ENCODE data around the gene EIF2S2.

The EIF2S2 gene

GRCh38 chr20:34070859-34071258 is 41.2 kb downstream of the EIF2S2 start:
- DNase-seq = no peak
- TF ChIP-seq GATA1 (IDR thresholded peaks at IDR 0.05; ENCODE audit: low read depth, low read length) = no peak
- no peak for TF ChIP-seq POLR2A (IDR thresholded peaks at IDR 0.05; ENCODE audit: low read length)

GRCh38 chr20:34070079-34070439 is 42.0 kb downstream of the EIF2S2 start:
- no peak for DNase-seq
- TF ChIP-seq GATA1 (IDR thresholded peaks at IDR 0.05; ENCODE audit: low read depth, low read length) (no peak), POLR2A (IDR thresholded peaks at IDR 0.05; ENCODE audit: low read length) (no peak)

DNA sequence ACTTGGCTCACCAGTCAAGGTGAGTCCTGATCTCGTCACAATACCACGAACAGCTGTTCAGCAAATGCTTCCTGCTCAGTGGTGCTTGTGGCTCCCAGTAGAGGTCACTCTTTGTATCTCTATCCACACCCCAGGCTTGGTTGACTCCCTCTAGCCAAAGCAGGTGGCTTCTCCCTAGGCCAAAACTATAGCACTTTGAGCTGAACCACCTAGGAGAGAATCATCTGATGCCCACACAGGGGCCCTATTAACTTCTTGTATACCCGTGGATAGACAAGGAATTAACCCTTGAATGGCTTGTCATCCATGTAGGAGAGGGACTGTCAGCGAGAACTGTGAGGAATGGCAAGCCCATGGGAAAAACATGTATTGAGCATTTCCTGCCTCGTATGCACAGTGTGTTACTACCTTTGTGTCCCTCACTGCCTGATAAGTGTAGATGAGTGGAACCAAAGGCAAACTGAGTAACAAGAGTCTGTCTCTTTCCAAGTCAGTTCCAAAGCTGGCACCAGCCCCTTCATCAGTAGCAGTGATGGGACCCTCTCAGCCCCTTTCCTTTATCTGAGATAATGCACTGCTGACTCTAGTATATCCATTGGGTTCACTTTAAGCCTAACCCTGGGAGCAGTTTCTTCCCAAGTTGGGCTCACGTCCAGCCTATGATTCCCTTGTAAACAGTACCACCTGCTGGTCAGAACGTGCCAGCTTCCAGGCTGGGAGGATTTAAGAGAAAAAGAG is 42.5 kb downstream of the EIF2S2 start:
- TF ChIP-seq GATA1 (IDR thresholded peaks at IDR 0.05; ENCODE audit: low read depth, low read length) (no peak), POLR2A (IDR thresholded peaks at IDR 0.05; ENCODE audit: low read length) (no peak)
- DNase-seq = peak; percentile 77 to 89

GRCh38 chr20:34068001-34068400 is 44.0 kb downstream of the EIF2S2 start:
- DNase-seq = no peak

GRCh38 chr20:34066476-34067090 is 45.5 kb downstream of the EIF2S2 start:
- TF ChIP-seq GATA1 (IDR thresholded peaks at IDR 0.05; ENCODE audit: low read depth, low read length) (no peak), POLR2A (IDR thresholded peaks at IDR 0.05; ENCODE audit: low read length) (no peak)
- DNase-seq = no peak

More at GRCh38 chr20:34068001-34068400, 44.0 kb downstream of the EIF2S2 start:
- no peak for TF ChIP-seq POLR2A (IDR thresholded peaks at IDR 0.05; ENCODE audit: low read length)
- no peak for TF ChIP-seq GATA1 (IDR thresholded peaks at IDR 0.05; ENCODE audit: low read depth, low read length)

DNA sequence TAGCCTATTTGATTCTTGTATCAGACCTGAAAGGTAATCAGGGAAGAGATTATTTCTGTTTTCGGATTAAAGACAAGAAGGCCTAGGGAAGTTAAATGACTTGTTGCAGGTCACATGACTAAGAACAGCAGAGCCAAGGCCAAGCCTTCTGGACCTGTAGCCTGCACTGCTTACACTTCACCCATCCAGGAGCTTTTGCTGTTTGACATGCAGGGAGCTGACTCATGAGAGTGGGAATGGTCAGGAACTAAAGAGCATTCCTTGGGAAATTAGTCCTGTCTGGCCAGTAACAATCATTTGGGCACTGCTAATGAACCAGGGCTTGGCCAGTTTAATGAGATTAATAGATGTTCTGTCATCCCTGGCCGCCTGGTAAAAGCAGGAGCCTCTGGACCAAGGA is 46.8 kb downstream of the EIF2S2 start:
- DNase-seq = no peak
- TF ChIP-seq POLR2A (IDR thresholded peaks at IDR 0.05; ENCODE audit: low read length) (no peak), GATA1 (IDR thresholded peaks at IDR 0.05; ENCODE audit: low read depth, low read length) (no peak)

- DNase-seq = peak; percentile 23 to 56
- TF ChIP-seq POLR2A (IDR thresholded peaks at IDR 0.05; ENCODE audit: low read length) (no peak), GATA1 (IDR thresholded peaks at IDR 0.05; ENCODE audit: low read depth, low read length) (no peak)
These were observed 47.8 kb downstream of the EIF2S2 start for GRCh38 chr20:34064286-34064685.

DNA sequence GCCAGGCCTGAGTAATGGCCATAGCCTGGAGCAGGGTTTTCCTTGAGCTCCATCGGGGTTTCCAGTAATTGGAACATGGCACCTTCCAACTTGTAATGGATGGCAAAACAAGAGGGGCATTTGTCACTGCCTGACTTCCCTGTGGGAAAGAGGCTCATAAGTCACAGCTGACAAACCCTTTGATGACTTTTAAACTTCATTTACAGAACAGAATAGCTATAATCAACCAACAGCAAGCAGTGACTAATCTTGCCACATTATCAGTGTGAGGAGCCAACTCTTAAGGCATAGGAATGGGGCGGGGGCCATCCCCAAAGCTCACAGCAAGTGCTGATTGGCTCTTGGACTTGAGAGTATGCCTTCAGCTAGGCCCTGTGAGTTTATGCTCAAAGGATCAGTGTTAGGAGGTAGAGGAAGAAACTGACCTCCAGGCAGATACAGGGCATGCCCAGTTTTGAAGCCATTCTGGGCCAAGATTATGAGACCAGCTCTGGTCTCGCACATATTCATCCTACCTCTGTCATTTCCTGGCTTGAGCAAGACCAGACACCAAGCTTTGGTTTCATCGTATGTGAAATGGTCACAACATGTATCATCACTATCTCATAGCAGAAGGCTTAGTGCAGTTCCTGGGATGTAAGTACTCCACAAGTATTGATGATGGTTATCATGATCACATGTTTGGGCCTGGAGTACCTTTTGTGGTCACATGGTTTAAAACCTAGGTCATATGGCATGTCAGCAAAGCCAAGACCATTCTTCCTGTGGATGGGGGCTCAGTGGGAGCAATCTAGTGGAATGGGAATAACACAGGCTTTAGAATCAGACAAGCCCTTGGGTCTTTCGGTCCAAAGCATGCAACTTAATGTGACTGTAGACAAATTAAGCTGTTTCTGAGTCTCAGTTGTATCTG is 49.2 kb downstream of the EIF2S2 start:
- TF ChIP-seq POLR2A (IDR thresholded peaks at IDR 0.05; ENCODE audit: low read length) = no peak
- TF ChIP-seq GATA1 (IDR thresholded peaks at IDR 0.05; ENCODE audit: low read depth, low read length) = no peak
- DNase-seq = peak; percentile 46 to 49

- DNase-seq = no peak
- TF ChIP-seq POLR2A (IDR thresholded peaks at IDR 0.05; ENCODE audit: low read length) (no peak), GATA1 (IDR thresholded peaks at IDR 0.05; ENCODE audit: low read depth, low read length) (no peak)
These were observed 50.3 kb downstream of the EIF2S2 start for GRCh38 chr20:34061695-34062094.

DNA sequence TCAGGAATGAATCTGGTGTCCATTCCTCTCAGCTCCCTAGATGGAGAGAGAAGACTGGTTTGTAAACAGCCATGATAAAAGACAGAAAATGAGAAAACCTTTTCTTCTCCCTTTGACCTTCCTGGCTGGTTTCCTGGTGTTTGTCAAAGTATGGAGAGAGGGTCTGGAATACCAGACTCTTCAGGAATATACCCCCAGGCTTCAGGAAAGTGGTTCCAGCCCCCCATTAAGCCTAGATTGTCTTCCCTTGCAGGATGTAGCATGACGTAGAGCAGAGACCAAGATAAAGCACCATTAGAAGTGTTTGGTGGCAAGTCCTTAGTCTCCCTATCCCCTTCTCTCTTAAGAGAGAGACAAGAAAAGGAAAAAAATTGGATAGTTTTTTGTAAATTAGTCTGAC is 51.1 kb downstream of the EIF2S2 start:
- DNase-seq = no peak
- TF ChIP-seq POLR2A (IDR thresholded peaks at IDR 0.05; ENCODE audit: low read length) = no peak
- TF ChIP-seq GATA1 (IDR thresholded peaks at IDR 0.05; ENCODE audit: low read depth, low read length) = no peak

DNA sequence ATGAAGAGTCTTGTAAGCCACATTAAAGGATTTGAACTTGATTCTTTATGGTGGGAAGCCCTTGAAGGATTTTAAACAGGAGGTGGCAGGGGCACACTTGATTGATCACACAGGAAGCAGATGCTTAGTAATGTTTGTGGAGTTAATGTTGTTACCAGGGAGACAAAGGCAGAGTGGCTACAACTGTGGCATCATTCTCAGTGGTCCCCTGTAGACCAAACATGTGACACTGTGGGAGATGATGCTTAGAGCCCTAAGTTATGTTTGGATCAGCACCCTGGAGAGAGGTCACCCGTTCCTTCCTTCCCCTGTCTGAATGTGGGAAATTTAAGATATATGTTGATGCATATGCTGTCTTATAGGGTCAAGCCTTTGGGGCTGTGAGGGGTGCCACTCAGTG is 53.2 kb downstream of the EIF2S2 start:
- DNase-seq = no peak

GRCh38 chr20:34055290-34055689 is 56.8 kb downstream of the EIF2S2 start:
- no peak for TF ChIP-seq GATA1 (IDR thresholded peaks at IDR 0.05; ENCODE audit: low read depth, low read length)
- no peak for TF ChIP-seq POLR2A (IDR thresholded peaks at IDR 0.05; ENCODE audit: low read length)
- peak; percentile 24 to 31 for DNase-seq

More for the DNA sequence above, 53.2 kb downstream of the EIF2S2 start:
- TF ChIP-seq POLR2A (IDR thresholded peaks at IDR 0.05; ENCODE audit: low read length) (no peak), GATA1 (IDR thresholded peaks at IDR 0.05; ENCODE audit: low read depth, low read length) (no peak)

DNA sequence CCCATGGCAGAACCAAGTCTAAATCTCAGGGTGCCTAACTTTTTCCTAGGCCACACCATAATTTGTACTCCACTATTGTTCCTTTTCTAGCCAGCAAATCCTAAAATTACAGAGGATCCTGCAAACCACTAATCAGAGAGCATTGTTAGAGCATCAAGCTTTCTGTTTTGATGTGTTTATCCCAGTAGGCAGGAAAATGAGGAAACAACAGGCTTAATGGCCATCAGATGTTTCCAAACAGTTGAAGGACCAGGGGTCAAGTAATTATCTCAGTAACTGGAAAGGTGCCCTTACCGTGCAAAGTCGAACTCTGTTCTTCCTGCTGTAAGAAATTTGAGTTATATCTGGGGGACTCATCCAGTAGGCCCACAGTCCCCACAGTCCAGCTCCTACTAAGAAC is 59.6 kb downstream of the EIF2S2 start:
- no peak for DNase-seq
- no peak for TF ChIP-seq GATA1 (IDR thresholded peaks at IDR 0.05; ENCODE audit: low read depth, low read length)
- TF ChIP-seq POLR2A (IDR thresholded peaks at IDR 0.05; ENCODE audit: low read length) = no peak

All from erythroblast (primary cell).